ENCODE data around the gene LRRC61.

LRRC61 gene

DNA sequence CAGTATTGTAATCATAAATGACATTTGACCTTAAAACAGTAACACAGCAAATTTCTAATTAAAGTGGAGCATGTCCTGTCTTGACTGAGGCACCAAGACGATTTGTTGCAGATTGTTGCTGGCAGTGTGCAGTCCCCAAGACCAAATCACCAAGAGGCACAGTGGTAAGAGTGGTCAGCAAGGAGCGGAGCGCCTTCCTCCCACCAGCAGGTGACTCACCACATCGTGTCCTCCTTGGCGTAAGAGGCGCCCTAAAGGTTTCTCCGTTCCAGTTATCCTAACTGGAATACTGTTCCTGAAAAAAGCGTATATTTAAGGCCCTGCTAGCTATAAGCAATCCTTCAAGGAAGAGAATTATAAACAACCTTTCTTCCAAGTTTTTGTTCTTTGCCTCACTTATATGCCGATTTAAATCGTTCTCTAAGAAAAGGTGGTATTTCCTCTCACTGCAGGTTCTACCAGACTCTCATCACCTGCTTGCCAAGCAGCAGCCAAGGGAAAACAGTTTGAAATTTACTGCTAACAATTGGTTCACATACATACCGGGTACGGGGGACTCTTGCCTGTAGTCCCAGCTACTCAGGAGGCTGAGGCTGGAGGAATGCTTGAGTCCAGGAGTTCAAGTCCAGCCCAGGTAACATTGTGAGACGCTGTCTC lies 34.7 kb downstream of the LRRC61 start:
- DNase-seq, result no peak

DNA sequence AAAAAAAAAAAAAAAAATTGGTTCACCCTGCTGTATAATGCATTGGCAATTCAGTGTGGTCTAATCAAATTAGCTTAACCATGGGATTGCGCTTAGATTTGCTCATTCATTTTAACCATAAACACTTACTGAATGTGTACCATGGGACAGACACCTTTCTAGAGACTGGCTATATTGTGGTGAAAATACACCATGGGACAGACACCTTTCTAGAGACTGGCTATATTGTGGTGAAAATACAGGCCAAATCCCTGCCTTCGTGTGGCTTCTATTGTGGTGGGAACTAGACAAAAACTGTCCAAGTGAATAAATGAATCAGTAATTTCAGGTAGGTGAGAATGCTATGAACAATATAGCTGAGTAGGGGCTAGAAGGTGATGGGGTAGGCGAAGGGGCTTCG lies 35.3 kb downstream of the LRRC61 start:
- DNase-seq, result no peak

DNA sequence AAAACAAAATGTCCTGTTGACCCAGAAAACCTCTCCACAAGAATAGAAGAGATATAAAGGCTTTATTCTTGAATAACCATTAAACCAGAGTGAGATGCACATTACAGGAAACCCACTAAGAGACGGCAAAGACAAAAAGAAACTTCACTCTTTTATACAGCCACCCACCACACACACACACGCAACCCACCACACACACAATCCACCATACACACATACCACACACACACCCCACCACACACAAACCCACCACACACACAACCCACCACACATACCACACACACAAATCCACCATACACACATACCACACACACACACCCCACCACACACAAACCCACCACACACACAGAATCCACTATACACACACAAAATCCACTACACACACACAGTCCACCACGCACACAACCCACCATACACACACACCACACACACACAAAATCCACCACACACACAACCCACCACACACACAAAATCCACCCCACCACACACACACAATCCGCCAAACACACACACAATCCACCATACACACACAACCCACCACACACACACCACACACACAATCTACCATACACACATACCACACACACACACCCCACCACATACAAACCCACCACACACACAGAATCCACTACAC lies 36.0 kb downstream of the LRRC61 start:
- DNase-seq, result no peak

DNA sequence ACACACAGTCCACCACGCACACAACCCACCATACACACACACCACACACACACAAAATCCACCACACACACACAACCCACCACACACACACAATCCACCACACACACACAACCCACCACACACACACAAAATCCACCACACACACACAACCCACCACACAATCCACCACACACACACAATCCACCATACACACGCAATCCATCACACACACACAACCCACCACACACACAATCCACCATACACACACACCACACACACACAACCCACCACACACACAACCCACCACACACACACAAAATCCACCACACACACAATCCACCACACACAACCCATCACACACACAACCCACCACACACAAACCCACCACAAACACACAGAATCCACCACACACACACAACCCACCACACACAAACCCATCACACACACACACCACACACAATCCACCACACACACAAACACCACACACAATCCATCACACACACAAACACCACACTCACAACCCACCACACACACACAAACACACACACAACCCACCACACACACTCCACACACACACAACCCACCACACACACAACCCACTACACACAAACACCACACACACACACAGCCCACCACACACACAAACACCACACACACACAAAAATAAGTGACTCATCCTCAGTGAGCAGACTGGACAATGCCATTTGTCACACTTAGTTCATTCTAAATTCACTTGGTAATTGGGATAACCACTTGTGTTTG lies 36.6 kb downstream of the LRRC61 start:
- DNase-seq, result no peak

DNA sequence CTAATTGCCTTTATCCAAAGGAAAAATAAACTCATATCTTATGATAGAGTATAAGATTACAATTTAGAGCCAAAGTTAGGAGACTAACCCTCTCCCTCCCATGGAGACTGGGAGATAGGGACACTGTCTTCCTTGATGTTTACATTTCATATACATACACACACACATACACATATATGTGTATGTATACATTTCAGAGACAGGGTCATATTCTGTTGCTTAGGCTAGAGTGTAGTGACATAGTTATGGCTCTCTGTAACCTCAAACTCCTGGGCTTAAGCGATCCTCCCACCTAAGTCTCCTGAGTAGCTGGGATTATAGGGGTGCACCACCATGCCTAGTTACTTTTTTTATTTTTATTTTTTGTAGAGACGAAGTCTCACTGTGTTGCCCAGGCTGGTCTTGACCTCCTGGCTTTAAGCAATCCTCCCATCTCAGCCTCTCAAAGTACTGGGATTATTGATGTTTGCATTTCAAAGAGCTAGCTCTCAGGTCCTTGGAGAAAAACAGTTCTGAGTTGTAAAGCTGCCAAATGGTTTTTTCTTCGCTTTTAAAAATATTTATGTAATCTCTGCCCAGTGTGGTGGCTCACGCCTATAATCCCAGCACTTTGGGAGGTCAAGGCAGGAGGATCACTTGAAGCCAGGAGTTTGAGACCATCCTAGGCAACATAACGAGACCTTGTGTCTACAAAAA lies 37.4 kb downstream of the LRRC61 start:
- no peak for DNase-seq

DNA sequence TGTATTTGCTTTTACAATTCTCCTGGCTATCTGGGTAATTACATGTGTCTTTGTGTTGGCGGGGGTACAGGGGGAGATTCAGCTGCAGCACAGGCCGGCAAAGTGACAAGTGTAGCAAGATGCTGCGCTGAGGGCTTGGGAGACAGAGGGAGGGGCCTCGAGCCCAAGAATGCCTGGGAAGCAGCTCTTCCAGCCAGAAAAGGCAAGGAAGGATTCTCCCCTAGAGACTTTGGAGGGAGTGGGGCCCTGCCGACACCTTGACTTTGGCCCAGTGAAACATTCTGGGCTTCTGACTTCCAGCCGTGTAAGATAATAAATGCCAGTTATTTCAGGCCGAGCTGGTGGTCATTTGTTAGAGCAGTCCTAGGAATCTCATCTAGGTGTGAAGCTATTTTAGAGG lies 38.2 kb downstream of the LRRC61 start:
- no peak for DNase-seq

DNA sequence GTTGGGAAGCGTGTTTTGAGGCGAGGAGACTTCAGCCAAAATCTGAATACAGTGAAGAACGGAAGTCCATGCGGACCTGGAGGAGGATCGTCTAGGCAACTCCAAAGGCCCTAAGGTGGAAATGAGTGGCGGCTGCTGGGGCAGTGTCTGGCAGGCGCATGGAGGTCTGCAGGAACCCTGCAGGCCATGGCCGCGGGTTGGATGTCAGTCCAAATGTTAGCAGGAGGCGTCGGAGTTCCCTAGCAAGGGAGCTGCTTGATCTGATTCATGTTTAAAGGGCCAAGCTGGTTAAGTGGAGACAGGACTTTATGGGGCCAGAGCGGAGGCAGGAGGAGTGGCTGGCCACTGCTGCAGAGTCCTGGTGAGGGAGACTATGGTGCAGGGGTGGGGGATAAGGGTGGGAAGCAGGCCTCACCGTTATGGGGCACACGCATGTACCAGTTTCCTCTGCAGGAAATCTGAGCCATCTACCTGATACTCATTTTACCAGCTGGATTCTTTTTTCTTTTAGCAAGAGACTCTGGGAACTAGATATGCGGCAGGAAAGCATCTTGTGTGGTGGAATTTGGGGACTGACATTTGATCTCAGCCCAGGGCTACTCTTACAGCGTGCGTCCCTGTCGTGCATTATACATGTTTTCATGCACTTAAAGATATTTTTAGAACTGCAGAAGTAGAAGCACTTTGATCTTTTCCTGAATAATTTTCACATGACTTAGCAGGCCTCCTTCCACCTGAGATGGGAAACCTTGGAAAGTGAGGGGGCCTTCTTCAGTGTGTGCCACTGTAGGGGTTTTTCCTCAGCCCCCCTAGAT lies 38.9 kb downstream of the LRRC61 start:
- DNase-seq, result no peak

DNA sequence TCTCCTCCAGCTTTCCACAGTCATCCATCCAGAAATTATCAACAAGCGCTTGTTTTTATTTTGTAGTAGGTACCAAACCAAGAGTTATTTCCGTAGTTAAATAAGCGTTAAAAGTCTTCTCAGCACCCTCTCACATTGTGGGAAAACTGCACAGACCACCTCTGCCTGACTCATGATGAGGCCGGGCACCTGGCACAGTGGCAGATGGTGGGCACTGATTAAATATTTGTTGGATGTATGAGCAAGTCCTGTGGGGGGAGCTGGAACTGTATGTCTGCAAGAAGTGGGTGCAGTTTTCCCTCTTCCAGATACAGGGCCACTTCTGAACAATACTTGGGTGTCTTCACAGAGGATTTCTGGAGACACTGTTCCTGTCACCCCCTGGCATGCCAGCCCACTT lies 40.2 kb downstream of the LRRC61 start:
- DNase-seq, result peak; percentile 64

DNA sequence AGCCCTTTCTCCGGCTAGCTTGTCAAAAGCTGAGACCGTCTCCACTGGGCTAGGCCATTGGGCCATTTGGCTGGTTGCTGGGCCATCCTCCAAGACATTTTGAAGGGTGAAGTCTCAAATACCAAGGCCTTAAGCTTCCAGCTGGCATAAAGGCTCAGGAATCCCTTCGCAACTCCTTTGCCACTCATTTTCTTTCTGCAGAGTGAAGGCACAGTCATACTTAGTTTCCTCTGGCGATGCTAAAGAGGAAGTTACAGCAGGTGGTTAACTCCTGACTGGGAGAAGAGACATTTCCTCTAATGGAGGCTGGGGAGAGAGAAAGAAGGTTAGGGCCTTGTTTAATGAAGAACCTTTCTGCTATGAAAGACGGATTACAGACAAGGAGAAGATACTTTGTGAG lies 40.7 kb downstream of the LRRC61 start:
- DNase-seq, result no peak

DNA sequence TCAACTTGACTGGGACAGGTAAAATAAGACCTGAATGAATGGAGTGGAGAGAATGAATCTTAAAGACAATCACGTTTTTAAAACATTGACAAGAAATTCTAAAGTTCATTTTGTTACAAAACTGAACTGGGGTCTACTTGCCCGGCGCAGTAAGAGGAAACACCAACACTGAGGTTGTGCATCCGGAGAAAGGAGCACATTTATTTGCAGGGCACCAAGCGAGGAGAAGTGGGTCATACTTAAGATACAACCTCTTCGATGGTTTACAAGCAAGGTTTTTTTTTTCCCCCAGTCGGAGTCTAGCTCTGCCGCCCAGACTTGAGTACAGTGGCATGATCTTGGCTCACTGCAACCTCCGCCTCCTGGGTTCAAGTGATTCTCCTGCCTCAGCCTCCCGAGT lies 42.0 kb downstream of the LRRC61 start:
- DNase-seq, result no peak

DNA sequence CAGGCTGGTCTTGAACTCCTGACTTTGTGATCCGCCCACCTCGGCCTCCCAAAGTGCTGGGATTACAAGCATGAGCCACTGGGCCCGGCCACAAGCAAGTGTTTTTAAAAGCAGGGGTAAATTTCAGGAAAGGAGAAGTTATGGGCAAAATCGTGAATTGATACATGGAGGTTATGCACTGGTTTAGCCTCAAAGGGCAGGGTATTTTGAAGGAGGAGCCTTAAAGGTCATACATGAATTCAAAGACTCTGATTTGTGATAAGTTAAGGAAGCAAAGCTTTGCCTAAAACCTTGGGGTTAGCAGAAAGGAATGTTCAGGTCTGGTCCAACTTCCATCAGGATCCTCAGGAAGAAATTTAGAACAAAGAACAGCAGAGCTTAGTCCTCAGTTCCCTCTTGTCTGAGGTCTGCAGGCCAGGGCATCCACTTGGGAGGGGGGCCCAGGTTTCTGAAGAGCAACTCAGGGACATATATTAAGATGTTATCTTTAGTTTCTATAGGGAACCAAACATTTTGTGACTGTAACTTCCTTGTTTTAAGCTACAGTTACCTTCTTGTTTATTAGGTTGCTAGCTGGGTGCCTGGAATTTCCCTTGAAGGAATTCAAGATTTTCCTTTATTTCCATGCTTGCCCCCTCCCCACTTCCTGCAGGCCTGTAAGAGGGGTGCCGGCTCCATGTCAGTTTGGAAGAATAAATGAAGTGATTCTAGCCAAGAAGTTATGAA lies 42.7 kb downstream of the LRRC61 start:
- DNase-seq, result no peak

DNA sequence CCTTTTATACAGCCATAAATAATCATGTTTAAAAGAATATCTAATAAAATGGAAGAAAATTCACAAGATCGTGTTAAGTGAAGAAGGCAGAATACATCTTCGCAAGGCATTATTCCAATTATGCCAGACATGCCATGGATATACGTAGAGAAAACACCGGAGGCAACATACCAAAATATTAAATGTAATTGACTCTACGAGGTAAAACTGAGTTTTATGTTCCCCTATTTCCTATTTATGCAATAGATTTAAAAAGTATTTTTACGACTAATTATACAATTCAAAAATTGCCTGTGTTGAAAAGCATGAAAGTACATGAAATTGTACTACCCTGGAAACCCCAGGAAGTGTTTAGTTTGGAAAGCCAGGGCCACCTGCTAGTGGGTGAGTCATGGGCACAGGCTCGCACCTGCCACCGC lies 44.5 kb downstream of the LRRC61 start:
- DNase-seq, result peak; percentile 84

DNA sequence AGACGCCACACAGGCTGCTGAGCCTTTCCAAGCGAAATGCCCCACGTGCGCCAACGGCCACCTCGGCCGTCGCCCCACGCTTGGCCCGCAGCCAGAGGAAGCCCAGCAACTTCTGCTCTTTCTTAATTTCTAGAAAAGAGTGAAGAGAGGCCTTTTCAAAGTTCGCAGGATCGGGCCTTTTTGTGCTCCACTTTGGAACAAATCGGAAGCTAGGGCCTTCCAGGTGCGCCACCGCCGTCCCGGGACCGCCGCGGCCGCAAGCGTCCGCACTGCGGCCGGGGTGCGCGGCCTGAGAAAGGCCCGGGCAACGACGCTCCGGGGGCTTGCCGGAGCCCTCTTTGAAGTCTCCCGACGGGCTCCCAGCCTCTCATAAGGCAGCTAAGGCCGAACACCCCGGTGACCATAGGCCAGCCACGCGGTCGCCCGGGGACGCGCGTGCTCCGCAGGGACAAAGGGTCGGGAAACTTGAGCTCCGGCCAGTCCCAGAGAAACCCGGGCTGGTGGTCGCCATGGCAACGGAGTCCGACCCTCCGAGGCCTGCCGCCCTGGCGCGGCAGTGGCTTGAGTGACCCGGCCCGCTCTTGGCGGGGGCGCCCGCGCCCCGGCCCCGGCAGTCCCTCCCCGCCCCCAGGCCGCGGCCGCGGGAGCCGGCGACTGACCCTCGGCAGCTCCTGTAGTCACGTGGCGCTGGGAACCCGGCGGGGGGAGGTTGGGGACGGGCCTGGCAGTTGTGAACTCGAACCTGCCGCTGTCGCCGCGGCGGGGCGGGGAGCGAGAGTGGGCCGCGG lies 45.1 kb downstream of the LRRC61 start, which contains the start of gene REPIN1:
Gene REPIN1 (plus strand): TSS at position 727 of the 788 bp plus-strand sequence. CDS start 890 bp downstream, outside the sequence.
- peak; percentile 46 for DNase-seq

DNA sequence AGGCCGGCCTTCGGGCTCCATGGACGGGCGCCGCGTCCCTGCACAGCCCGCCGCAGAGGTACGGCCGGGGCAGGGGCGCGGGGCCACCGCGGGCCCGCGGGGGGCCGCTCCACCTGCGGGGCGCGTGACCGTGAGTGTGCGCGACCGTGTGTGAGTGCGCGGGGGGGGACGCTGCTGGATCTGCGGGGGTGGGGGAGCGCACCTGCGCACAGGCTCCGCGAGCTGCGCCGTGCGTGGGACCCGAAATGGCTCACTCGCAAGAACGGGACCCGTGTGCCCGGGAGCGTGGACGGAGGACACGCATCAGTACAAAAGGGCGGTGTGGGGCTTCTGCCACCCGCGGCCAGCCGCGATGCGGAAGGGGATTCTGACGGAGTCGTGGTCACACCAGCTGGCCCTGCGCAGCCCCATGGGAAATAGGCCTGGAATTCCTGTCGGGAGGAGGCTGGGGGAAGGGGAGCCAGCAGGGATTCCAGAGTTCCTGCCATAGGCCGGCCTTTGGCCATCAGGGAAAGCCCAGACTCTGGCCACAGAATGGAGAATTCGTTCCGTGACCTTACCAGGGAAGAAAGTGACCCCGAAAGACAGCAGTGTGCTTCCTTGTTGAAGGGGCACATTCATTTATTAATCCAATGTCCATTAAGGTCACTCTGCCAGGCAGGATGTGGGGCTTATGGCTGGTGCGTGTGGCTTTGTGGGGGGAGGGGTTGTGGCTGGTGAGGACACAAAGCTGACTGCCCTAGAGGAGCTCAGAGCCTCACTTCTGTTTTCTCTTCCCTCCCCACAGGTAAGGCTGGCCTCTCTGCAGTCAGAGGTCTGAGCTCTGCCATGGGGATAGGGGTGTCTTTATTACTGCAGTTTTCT lies 46.0 kb downstream of the LRRC61 start:
- no peak for DNase-seq

DNA sequence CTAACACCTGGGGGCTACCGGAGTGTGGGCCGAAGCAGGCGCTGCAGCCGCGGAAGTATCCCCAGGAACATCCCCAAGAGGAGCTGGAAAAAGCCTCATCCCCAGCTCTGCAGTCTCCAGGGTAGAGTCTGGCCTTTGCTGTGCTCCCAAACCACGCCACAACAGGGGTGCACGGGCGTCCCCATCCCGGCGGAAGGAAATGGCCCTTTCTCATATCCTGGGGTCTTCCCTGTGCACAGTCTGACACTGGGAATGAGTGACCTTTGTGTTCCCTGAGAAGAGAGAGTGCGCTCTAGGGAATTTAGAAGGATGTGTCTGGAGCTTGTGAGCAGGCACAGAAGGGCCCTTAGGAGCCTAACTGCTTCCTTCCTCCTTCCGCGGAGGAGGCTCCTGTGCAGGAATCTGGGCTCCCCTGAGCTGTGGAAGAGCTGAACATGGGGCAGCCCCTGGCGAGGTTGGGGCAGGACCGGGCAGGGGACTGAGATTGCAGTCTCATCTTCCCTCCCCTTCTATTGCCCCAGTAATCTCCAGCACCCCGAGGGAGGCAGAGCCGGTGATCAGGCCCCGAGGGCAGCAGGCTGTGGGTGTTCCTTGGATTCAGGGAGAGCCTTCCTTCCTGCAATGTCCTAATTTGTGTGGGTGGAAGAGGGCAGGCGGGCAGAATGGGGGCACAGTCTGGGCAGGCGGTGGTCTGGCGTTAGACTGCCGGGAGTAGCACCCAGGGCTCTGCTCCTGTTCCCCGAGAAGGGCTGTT lies 46.8 kb downstream of the LRRC61 start:
- DNase-seq, result no peak

DNA sequence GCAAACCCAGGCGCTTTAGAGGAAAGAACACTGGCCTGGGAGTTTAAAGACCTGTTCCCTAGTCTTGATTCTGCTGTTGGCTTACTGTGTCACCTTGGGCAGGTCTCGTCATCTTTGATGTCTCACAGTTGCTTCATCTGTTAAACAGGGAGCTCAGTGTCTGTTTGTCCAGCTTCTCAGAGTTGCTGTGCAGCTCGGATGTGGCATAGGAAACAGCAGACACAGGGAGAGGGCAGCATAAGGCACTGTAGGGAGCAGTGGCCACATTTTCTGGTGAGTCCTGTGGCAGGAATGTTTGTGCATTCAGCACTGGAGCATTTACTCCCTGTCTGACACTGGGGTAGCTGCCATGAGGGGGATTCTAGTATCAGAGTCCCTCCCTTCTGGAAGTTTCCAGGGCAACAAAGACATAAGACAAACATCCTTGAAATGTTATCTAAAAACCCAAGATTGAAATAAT lies 47.5 kb downstream of the LRRC61 start:
- no peak for DNase-seq

DNA sequence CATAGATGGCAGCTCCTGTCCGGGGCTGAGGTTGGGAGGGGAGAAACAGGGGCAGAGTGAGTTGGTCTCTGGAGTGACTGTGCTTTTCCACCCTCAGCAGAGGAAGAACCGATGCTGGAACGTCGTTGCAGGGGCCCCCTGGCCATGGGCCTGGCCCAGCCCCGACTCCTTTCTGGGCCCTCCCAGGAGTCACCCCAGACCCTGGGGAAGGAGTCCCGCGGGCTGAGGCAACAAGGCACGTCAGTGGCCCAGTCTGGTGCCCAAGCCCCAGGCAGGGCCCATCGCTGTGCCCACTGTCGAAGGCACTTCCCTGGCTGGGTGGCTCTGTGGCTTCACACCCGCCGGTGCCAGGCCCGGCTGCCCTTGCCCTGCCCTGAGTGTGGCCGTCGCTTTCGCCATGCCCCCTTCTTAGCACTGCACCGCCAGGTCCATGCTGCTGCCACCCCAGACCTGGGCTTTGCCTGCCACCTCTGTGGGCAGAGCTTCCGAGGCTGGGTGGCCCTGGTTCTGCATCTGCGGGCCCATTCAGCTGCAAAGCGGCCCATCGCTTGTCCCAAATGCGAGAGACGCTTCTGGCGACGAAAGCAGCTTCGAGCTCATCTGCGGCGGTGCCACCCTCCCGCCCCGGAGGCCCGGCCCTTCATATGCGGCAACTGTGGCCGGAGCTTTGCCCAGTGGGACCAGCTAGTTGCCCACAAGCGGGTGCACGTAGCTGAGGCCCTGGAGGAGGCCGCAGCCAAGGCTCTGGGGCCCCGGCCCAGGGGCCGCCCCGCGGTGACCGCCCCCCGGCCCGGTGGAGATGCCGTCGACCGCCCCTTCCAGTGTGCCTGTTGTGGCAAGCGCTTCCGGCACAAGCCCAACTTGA lies 48.2 kb downstream of the LRRC61 start:
- DNase-seq, result no peak

DNA sequence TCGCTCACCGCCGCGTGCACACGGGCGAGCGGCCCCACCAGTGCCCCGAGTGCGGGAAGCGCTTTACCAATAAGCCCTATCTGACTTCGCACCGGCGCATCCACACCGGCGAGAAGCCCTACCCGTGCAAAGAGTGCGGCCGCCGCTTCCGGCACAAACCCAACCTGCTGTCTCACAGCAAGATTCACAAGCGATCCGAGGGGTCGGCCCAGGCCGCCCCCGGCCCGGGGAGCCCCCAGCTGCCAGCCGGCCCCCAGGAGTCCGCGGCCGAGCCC lies 48.8 kb downstream of the LRRC61 start:
- DNase-seq, result no peak
